GM12878 (cell line): ENCODE results near the gene CFAP141.

Source experiments
- CHD1 ChIP-seq: IDR thresholded peaks from 2 replicates; pipeline ENCODE4 v1.6.1; 2012; ENCODE audit warnings: low read depth, low read length, improper control_type of control experiment
- CREM ChIP-seq: IDR thresholded peaks from 2 replicates; pipeline ENCODE4 v1.6.1; 2014; ENCODE audit warnings: antibody characterized with exemption, low read depth
- CUX1 ChIP-seq: IDR thresholded peaks from 2 replicates; pipeline ENCODE4 v1.6.1; 2012; ENCODE audit warnings: improper control_type of control experiment, low read depth, low read length; ENCODE audit not compliant: insufficient replicate concordance
- EP300 ChIP-seq, 2 experiments: fragments of 150-350 bp in 1 of 2; IDR thresholded peaks; 2 replicates each; pipeline ENCODE4 v1.6.1; 2011 to 2012; ENCODE audit warnings: low read depth in 2 of 2, low read length in 2 of 2, borderline replicate concordance in 1 of 2, improper control_type of control experiment in 1 of 2, inconsistent platforms in 1 of 2; ENCODE audit not compliant: control insufficient read depth in 1 of 2
- ESRRA ChIP-seq: IDR thresholded peaks from 2 replicates; pipeline ENCODE4 v1.6.1; 2012; ENCODE audit warnings: mild to moderate bottlenecking, low read length, improper control_type of control experiment
- GABPA ChIP-seq: IDR thresholded peaks from 2 replicates; pipeline ENCODE4 v1.6.1; 2014; ENCODE audit warnings: antibody characterized with exemption, low read depth, mild to moderate bottlenecking, inconsistent platforms
- MEF2A ChIP-seq: IDR thresholded peaks from 2 replicates; pipeline ENCODE4 v1.6.1; 2011; ENCODE audit warnings: low read depth, mild to moderate bottlenecking, low read length, moderate library complexity; ENCODE audit not compliant: insufficient read depth
- PML ChIP-seq: IDR thresholded peaks from 2 replicates; pipeline ENCODE4 v1.6.1; 2012; ENCODE audit warnings: low read length, inconsistent platforms
- ZZZ3 ChIP-seq: IDR thresholded peaks from 2 replicates; pipeline ENCODE4 v1.6.1; 2011; ENCODE audit warnings: low read depth; ENCODE audit not compliant: control insufficient read depth, insufficient read length
- TF ChIP-seq, protein P1 (sequence below): IDR thresholded peaks from 2 replicates; pipeline ENCODE4 v1.6.1; 2012; ENCODE audit warnings: low read depth, low read length, improper control_type of control experiment

GRCh38 chr1:154219541-154219940 lies 13.4 kb upstream of the CFAP141 start:
- TF ChIP-seq CUX1 (no peak), CHD1 (no peak), GABPA (no peak), ESRRA (no peak), PML (no peak), CREM (no peak), ZZZ3 (no peak), EP300 (IDR thresholded peaks at IDR 0.05; ENCODE audit: borderline replicate concordance in 1 of 2, control insufficient read depth in 1 of 2, low read depth in 2 of 2, low read length in 2 of 2) (no peak), MEF2A (no peak)
- TF ChIP-seq, protein P1, sequence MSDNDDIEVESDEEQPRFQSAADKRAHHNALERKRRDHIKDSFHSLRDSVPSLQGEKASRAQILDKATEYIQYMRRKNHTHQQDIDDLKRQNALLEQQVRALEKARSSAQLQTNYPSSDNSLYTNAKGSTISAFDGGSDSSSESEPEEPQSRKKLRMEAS: no peak
